Ascending aorta (tissue), 2 donors: ENCODE results near the gene TNXB. TPM values are rescaled to one million over a fixed set of nuclear protein-coding genes. Genes with fewer than 3 reads are reported as not detected.
"Not testable (repeated sequence)": the region's sequence is repeated elsewhere in the genome, so short reads cannot be mapped to it uniquely, and the experiment has no call there.

Experiments
- DNase-seq, 2 donors: peaks; one replicate each; pipeline ENCODE4 v3.0.0-alpha.2; 2019; ENCODE audit warnings: low spot score in 2 of 2
- H3K27ac ChIP-seq, 2 donors: fragments of 200-600 bp; sonication (generic); one replicate each; pipeline ENCODE4 v1.5.1; 2016 to 2017; ENCODE audit warnings: mild to moderate bottlenecking in 1 of 2
- H3K27me3 ChIP-seq: fragments of 200-600 bp; sonication (generic); one replicate; pipeline ENCODE4 v1.5.1; 2017
- H3K36me3 ChIP-seq, 2 donors: fragments of 200-600 bp; sonication (generic); one replicate each; pipeline ENCODE4 v1.5.1; 2016
- H3K4me1 ChIP-seq, 2 donors: fragments of 200-600 bp; sonication (generic); one replicate each; pipeline ENCODE4 v1.5.1; 2016 to 2017; ENCODE audit warnings: mild to moderate bottlenecking in 1 of 2
- H3K4me3 ChIP-seq, 2 donors: fragments of 200-600 bp; sonication (generic); one replicate each; pipeline ENCODE4 v1.5.1; 2016 to 2017; ENCODE audit warnings: mild to moderate bottlenecking in 1 of 2
- H3K9me3 ChIP-seq, 2 donors: fragments of 200-600 bp; sonication (generic); one replicate each; pipeline ENCODE4 v1.5.1; 2016
- intact Hi-C: fragments of 100-400 bp; cut with DNase I; formaldehyde crosslinking; loops from one replicate; pipeline ENCODE4 v1.15.1; 2023
- total RNA-seq: library from RNA; depleted of rRNA; stranded (reverse); fragments of >200 nt; gene quantifications from one replicate; pipeline ENCODE4 v1.1.0, GENCODE V29; 2016
- TF ChIP-seq, protein P1 (sequence below), 3 experiments: fragments of 200-600 bp in 2 of 3; fragments of 450-650 bp in 1 of 3; sonication (generic) in 2 of 3; IDR thresholded peaks; one replicate each; pipeline ENCODE4 v1.5.1; 2016 to 2019; ENCODE audit warnings: antibody characterized with exemption in 3 of 3, mild to moderate bottlenecking in 1 of 3, moderate library complexity in 1 of 3

Gene TNXB
- total RNA-seq, 1 donor from 2014 or later = 493 TPM

DNA sequence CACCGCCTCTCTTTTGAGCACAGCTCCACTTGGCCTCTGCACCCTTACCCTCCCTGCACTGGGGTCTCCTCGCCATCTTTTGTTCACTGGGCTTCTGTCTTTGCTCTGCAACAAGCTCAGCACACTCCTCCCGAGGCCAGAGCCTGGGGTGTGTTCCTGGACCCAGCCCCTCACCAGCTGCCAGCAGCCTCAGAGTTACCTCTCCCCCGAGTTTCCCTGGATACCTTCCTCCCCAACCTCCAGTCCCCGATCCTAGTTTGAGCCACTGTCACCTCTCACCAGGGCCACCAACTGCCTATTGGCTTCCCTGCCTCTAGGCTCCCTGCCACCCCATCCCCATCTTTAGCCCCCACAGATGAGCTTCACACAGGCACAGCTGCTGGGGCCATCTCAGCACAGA lies 58.6 kb downstream of the TNXB start:
- TF ChIP-seq, protein P1, sequence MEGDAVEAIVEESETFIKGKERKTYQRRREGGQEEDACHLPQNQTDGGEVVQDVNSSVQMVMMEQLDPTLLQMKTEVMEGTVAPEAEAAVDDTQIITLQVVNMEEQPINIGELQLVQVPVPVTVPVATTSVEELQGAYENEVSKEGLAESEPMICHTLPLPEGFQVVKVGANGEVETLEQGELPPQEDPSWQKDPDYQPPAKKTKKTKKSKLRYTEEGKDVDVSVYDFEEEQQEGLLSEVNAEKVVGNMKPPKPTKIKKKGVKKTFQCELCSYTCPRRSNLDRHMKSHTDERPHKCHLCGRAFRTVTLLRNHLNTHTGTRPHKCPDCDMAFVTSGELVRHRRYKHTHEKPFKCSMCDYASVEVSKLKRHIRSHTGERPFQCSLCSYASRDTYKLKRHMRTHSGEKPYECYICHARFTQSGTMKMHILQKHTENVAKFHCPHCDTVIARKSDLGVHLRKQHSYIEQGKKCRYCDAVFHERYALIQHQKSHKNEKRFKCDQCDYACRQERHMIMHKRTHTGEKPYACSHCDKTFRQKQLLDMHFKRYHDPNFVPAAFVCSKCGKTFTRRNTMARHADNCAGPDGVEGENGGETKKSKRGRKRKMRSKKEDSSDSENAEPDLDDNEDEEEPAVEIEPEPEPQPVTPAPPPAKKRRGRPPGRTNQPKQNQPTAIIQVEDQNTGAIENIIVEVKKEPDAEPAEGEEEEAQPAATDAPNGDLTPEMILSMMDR (IDR thresholded peaks at IDR 0.05) = no peak
- H3K36me3 ChIP-seq = peaks cover 9 to 24% of the 10 kb centered on the region in 2 donors

DNA sequence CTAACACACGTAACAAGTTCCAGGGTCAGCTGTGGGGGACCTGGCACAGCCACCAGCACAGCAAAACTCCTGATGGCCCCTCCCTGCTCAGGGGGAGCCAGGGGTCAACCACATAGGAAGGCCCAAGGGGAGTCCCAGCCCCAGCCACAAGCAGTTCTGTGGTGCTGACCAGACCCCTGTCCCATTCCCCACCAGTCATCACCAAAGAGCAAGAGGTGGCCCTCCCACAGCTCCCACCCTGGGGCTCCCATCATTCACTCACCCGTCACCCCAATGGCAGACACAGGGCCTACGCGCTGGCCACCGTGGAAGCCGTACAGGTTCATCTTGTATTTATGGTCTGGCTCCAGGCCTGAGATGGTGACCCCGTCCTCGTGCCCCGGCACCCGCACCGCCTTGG lies 59.4 kb downstream of the TNXB start:
- not testable (repeated sequence) for H3K27ac ChIP-seq, H3K4me3 ChIP-seq, H3K9me3 ChIP-seq, H3K27me3 ChIP-seq, DNase-seq
- Histone ChIP-seq H3K4me1 (peaks cover 0 to 19% of the 10 kb centered on the region in 2 donors), H3K36me3 (peaks cover 9 to 21% of the 10 kb centered on the region in 2 donors)
- intact Hi-C loops = loop anchor here (2.0 to 10.0 kb wide), 3 partner anchors 37 to 105 kb away; partner anchors contain the start of genes PPT2 and PRRT1

More for the DNA sequence above, 58.6 kb downstream of the TNXB start:
- peaks cover 0 to 19% of the 10 kb centered on the region in 2 donors for H3K4me1 ChIP-seq
- intact Hi-C loops = no loop called here
- H3K9me3 ChIP-seq = no peaks in the 10 kb centered on the region
- no peak for DNase-seq
- no peaks in the 10 kb centered on the region for H3K27me3 ChIP-seq
- no peak overlapping the region for H3K27ac ChIP-seq
- no peak overlapping the region for H3K4me3 ChIP-seq

DNA sequence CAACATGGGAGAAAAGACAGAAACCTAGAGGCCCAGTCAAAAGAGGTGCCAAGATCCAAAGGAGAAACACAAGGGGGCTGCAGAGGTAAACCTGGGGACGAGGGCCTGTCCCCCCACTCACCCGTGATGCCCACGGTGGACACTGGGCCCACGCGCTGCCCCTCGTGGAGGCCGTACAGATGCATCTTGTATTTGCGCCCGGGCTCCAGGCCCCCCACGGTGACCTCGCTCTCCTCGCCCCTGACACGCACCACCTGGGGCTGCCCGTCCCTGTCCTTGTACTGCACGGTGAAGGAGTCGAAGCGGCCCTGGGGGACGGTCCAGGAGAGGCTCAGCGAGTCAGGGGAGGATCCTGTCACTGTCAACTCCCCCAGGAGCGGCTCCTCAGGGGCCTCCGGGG lies 60.0 kb downstream of the TNXB start:
- intact Hi-C loops = loop anchor here (2.0 to 10.0 kb wide), 3 partner anchors 38 to 106 kb away; partner anchors contain the start of genes PPT2 and PRRT1
- not testable (repeated sequence) for H3K4me3 ChIP-seq, H3K9me3 ChIP-seq, H3K27ac ChIP-seq, H3K27me3 ChIP-seq, DNase-seq
- Histone ChIP-seq H3K36me3 (peaks cover 9 to 21% of the 10 kb centered on the region in 2 donors), H3K4me1 (peaks cover 0 to 19% of the 10 kb centered on the region in 2 donors)

DNA sequence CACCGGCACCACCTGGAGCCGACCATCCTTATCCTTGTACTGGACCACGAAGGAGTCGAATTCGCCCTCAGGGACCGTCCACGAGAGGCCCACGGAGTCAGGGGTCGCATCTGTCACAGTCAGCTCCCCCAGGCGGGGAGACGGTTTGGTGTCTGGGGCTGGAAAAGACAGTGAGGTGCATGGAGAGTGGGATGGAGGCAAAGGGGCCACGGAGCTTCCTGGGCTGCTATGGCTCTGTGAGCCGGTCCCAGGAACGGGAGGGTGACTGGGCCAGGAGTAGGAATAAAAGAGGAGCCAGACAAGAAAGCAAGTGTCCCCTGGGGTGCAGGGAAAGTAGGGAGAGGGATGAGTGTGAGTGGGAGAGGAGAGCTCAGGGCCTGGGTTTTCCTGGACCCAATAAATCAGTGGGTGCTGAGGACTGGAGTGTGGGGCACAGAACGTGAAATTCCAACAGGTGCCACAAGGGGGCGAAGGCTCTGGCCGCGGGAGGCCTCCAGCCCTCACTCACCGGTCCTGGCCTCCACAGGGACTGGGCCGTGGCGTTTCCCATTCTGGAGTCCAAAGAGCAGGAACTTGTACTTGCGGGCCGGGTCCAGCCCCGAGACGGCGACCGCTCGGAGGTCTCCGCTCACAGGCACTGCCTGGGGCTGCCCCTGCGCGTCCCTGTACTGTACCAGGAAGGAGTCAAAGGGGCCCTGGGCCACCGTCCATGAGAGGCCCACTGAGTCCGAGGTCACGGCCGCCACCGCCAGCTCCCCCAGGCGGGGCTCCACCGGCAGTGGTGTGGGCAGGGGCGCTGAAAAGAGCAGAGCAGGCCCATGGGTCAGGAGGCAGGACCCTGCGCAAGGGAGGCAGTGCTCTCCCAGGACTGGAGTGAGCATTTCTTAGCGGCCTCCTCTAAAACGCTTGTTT lies 61.0 kb downstream of the TNXB start:
- H3K4me3 ChIP-seq = no peak overlapping the region
- H3K27me3 ChIP-seq = no peaks in the 10 kb centered on the region
- peaks cover 5 to 22% of the 10 kb centered on the region in 2 donors for H3K36me3 ChIP-seq
- H3K27ac ChIP-seq = peak overlapping the region; percentile 69 to 77
- H3K9me3 ChIP-seq = no peaks in the 10 kb centered on the region
- intact Hi-C loops = loop anchor here (2.0 to 10.0 kb wide), 3 partner anchors 39 to 107 kb away; partner anchors contain the start of genes PPT2 and PRRT1
- peak in 1 of 2 donors; percentile 87 for DNase-seq
- peaks cover 0 to 19% of the 10 kb centered on the region in 2 donors for H3K4me1 ChIP-seq
- TF ChIP-seq, protein P1 (IDR thresholded peaks at IDR 0.05) = peak; percentile 81 to 91 (median 83)

DNA sequence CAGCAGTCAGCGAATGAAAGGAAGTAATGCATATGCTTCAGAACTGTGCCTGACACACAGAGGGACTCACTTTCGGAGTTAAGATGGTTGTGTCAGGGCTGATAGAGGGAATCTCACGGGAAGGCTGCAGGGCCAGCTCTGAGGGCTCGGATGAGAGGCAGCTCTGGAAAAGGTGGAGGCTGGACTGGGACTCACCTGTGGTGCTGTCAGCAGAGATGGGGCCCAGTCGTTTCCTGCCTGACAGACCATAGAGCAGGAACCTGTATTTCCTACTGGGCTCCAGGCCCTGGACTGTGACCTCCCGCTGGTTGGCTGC lies 61.6 kb downstream of the TNXB start:
- no peak overlapping the region for H3K4me3 ChIP-seq
- TF ChIP-seq, protein P1 (IDR thresholded peaks at IDR 0.05) = no peak
- peaks cover 0 to 19% of the 10 kb centered on the region in 2 donors for H3K4me1 ChIP-seq
- peak overlapping the region; percentile 69 to 77 for H3K27ac ChIP-seq
- intact Hi-C loops = loop anchor here (10.0 kb wide), 1 partner anchor 107 kb away; the partner anchor contains the start of genes PPT2 and PRRT1
- no peaks in the 10 kb centered on the region for H3K27me3 ChIP-seq
- DNase-seq = no peak
- no peaks in the 10 kb centered on the region for H3K9me3 ChIP-seq
- H3K36me3 ChIP-seq = peaks cover 5 to 15% of the 10 kb centered on the region in 2 donors

DNA sequence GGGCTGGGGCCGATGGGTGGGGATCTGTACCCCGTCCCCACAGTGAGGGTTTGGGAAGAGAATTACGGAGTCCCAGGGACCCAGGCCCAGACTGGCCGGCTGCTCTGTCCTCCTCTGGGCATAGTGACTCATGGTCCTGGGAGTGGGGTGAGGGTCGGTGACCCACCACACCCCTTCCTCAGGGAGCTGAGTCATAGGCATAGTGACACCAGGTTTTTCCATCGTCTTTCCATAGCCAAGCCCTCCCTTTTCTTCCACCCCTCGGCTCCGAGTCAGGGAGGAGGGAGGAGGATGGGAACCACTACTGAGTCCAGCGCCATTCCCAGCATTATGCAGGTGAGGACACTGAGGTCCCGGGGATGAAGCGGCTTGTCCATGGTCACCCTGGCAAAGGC lies 62.1 kb downstream of the TNXB start:
- DNase-seq = peak in 1 of 2 donors; percentile 82
- H3K4me3 ChIP-seq = no peak overlapping the region
- intact Hi-C loops = loop anchor here (10.0 kb wide), 1 partner anchor 108 kb away; the partner anchor contains the start of genes PPT2 and PRRT1
- peaks cover 5 to 14% of the 10 kb centered on the region in 2 donors for H3K36me3 ChIP-seq
- peak overlapping the region; percentile 69 to 77 for H3K27ac ChIP-seq
- H3K4me1 ChIP-seq = peaks cover 0 to 19% of the 10 kb centered on the region in 2 donors
- H3K27me3 ChIP-seq = no peaks in the 10 kb centered on the region
- TF ChIP-seq, protein P1 (IDR thresholded peaks at IDR 0.05) = no peak
- no peaks in the 10 kb centered on the region for H3K9me3 ChIP-seq
